DND-41 (cell line): ENCODE measurements around the gene RASGRF2.
"Not testable (repeated sequence)": the region's sequence is repeated elsewhere in the genome, so short reads cannot be mapped to it uniquely, and the experiment has no call there.

Source experiments
- ATAC-seq: fragments of 200-7000 bp; cut with Tn5 transposase; 3 replicates; pipeline ENCODE4 v1.9.1; 2021; ENCODE audit warnings: low read depth; ENCODE audit not compliant: insufficient read depth
- DNase-seq: peaks from one replicate; pipeline ENCODE4 v3.0.0-alpha.2; 2020
- H2AFZ ChIP-seq: 2 replicates; pipeline ENCODE4 v1.6.0; 2012; ENCODE audit warnings: low read depth, low read length
- H3K27ac ChIP-seq: 2 replicates; pipeline ENCODE4 v1.5.1; 2012; ENCODE audit warnings: low read length, inconsistent platforms
- H3K27me3 ChIP-seq: fragments of 200-600 bp; sonication (generic); 2 replicates; pipeline ENCODE4 v1.6.0; 2012; ENCODE audit warnings: low read length, mild to moderate bottlenecking, inconsistent platforms; ENCODE audit not compliant: insufficient read depth, poor library complexity
- H3K36me3 ChIP-seq: 2 replicates; pipeline ENCODE4 v1.5.1; 2012; ENCODE audit warnings: low read length, inconsistent platforms; ENCODE audit not compliant: insufficient read depth
- H3K4me1 ChIP-seq: 2 replicates; pipeline ENCODE4 v1.5.1; 2012; ENCODE audit warnings: mild to moderate bottlenecking, low read length; ENCODE audit not compliant: insufficient read depth
- H3K4me2 ChIP-seq: 2 replicates; pipeline ENCODE4 v1.6.0; 2012; ENCODE audit warnings: mild to moderate bottlenecking, moderate library complexity, low read length, inconsistent platforms; ENCODE audit not compliant: insufficient read depth
- H3K4me3 ChIP-seq, 2 experiments: fragments of 200-600 bp in 1 of 2; shearing (Covaris generic) in 1 of 2; 2 replicates each; pipeline ENCODE4 v1.5.1; 2012 to 2016; ENCODE audit warnings: inconsistent platforms in 2 of 2, low read length in 2 of 2, mild to moderate bottlenecking in 2 of 2, low read depth in 1 of 2, moderate library complexity in 1 of 2
- H3K79me2 ChIP-seq: 2 replicates; pipeline ENCODE4 v1.6.0; 2012; ENCODE audit warnings: low read length, inconsistent platforms; ENCODE audit not compliant: insufficient read depth
- H3K9ac ChIP-seq: 2 replicates; pipeline ENCODE4 v1.6.0; 2012; ENCODE audit warnings: low read depth, mild to moderate bottlenecking, inconsistent platforms, low read length, moderate library complexity
- H3K9me3 ChIP-seq: 2 replicates; pipeline ENCODE4 v1.5.1; 2012; ENCODE audit warnings: low read length, moderate library complexity, mild to moderate bottlenecking, inconsistent platforms; ENCODE audit not compliant: insufficient read depth, severe bottlenecking
- H4K20me1 ChIP-seq: 2 replicates; pipeline ENCODE4 v1.6.0; 2012; ENCODE audit warnings: low read length; ENCODE audit not compliant: insufficient read depth
- CTCF ChIP-seq: IDR thresholded peaks from 2 replicates; pipeline ENCODE4 v1.5.1; 2012; ENCODE audit warnings: borderline replicate concordance, low read length, moderate library complexity, mild to moderate bottlenecking; ENCODE audit not compliant: poor library complexity, severe bottlenecking; ENCODE audit errors: extremely low read depth
- EZH2 ChIP-seq: IDR thresholded peaks from 3 replicates; pipeline ENCODE4 v1.6.1; 2012; ENCODE audit warnings: borderline replicate concordance, low read depth, mild to moderate bottlenecking, moderate library complexity, low read length, inconsistent platforms; ENCODE audit not compliant: severe bottlenecking

RASGRF2 gene

DNA sequence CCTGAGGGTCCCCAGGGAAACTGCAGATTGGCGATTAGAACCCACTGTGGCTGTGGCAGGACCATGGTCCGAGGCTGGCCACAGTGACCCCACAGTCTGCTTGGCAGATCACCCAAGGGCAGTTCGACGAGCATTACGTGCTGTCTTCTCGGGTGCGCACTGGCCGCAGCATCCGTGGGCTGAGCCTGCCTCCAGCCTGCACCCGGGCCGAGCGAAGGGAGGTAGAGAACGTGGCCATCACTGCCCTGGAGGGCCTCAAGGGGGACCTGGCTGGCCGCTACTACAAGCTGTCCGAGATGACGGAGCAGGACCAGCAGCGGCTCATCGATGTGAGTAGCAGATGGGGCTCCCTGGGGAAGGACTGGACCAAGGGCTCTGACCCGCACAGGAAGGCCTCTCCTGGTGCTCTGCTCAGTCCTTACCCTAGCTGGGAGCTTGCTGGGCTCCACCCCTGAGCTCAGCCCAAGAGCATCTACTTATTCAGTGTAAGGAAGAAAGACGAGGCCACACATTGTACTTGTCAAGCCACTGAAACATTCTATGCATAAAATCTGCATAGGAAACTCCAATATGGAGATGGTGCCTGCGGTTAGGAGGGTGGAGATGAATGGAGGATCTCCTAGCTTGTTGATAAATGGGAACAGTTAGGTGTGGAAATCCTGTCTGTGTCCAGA, 294.9 kb downstream of the RASGRF2 start:
- H3K27me3 ChIP-seq = no peaks in the 10 kb centered on the region
- no peak overlapping the region for H3K4me2 ChIP-seq
- ATAC-seq = no peak
- no peaks in the 10 kb centered on the region for H4K20me1 ChIP-seq
- TF ChIP-seq EZH2 (no peak), CTCF (no peak)
- H3K79me2 ChIP-seq = peaks cover 9% of the 10 kb centered on the region; the same call in 1 of the 2 replicates
- H3K36me3 ChIP-seq = peaks cover 3% of the 10 kb centered on the region; the same call in 1 of the 2 replicates
- no peak overlapping the region for H3K9ac ChIP-seq
- H3K4me1 ChIP-seq = no peaks in the 10 kb centered on the region
- no peaks in the 10 kb centered on the region for H3K9me3 ChIP-seq
- DNase-seq = no peak
- H3K4me3 ChIP-seq = no peak overlapping the region
- H3K27ac ChIP-seq = no peak overlapping the region
- no peak overlapping the region for H2AFZ ChIP-seq

GRCh38 chr5:81256766-81257165, 296.6 kb downstream of the RASGRF2 start:
- H3K36me3 ChIP-seq = peaks cover 3% of the 10 kb centered on the region; the same call in 1 of the 2 replicates

DNA sequence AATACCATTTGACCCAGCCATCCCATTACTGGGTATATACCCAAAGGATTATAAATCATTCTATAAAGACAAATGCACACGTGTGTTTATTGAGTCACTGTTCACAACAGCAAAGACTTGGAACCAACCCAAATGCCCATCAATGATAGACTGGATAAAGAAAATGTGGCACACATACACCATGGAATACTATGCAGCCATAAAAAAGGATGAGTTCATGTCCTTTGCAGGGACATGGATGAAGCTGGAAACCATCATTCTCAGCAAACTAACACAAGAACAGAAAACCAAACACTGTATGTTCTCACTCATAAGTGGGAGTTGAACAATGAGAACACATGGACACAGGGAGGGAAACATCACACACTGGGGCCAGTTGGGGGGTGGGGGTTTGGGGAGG, 302.6 kb downstream of the RASGRF2 start:
- not testable (repeated sequence) for H3K27me3 ChIP-seq, H3K4me2 ChIP-seq, H3K27ac ChIP-seq, DNase-seq, H3K9me3 ChIP-seq, H2AFZ ChIP-seq, H3K36me3 ChIP-seq, H3K4me3 ChIP-seq, H3K9ac ChIP-seq, H3K4me1 ChIP-seq, H4K20me1 ChIP-seq, ATAC-seq
- peaks cover 14% of the 10 kb centered on the region for H3K79me2 ChIP-seq

More at GRCh38 chr5:81256766-81257165, 296.6 kb downstream of the RASGRF2 start:
- Histone ChIP-seq H3K4me1 (no peaks in the 10 kb centered on the region), H3K9ac (no peak overlapping the region), H3K4me2 (no peak overlapping the region), H3K4me3 (no peak overlapping the region), H2AFZ (no peak overlapping the region), H4K20me1 (no peaks in the 10 kb centered on the region), H3K27me3 (no peaks in the 10 kb centered on the region), H3K79me2 (peaks cover 9% of the 10 kb centered on the region), H3K27ac (no peak overlapping the region), H3K9me3 (no peaks in the 10 kb centered on the region)
- no peak for TF ChIP-seq EZH2
- DNase-seq (no peak), ATAC-seq (no peak)

DNA sequence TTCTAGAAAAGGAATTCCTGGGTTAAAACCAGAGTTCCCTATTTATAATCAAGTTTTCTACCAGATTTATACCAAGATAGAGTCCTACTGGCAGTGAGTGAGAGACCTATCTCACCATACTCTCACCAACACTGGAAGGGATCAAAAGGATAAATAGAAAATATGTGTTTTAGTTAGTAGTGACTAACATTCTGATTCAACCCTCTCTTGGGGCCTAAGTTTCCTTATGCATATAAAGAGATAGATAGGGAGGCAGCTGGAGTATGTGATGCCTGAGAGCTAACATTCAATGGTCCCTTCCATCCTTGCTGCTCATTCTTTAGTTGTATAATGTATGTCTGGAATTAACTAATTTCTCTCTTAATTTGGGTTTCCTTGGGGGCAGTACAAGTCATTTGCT, 304.9 kb downstream of the RASGRF2 start:
- Histone ChIP-seq H2AFZ (no peak overlapping the region), H3K79me2 (peaks cover 20% of the 10 kb centered on the region), H3K4me1 (peaks cover 14% of the 10 kb centered on the region), H3K9ac (no peak overlapping the region), H3K36me3 (no peaks in the 10 kb centered on the region), H3K4me2 (no peak overlapping the region), H3K27ac (no peak overlapping the region), H3K9me3 (no peaks in the 10 kb centered on the region), H3K4me3 (no peak overlapping the region), H4K20me1 (no peaks in the 10 kb centered on the region), H3K27me3 (no peaks in the 10 kb centered on the region)
- ATAC-seq (no peak), DNase-seq (no peak)
- no peak for TF ChIP-seq CTCF
- no peak for TF ChIP-seq EZH2
